Measurements from ENCODE around the gene COX5B. TPM values are rescaled to one million over a fixed set of nuclear protein-coding genes. Genes with fewer than 3 reads are reported as not detected.

Gene COX5B
- 142 TPM for total RNA-seq

GRCh38 chr2:97645695-97646629 lies at the start of gene COX5B:
TSS of gene COX5B (plus strand) at chr2:97646062. CDS start at chr2:97646087, 25 bp downstream.

GRCh38 chr2:97663962-97664635 lies 18.2 kb downstream of the COX5B start, which contains the start of gene ACTR1B:
TSS of gene ACTR1B (minus strand) at chr2:97664044. CDS start at chr2:97663890, 154 bp downstream.

GRCh38 chr2:97669448-97669847 lies 23.6 kb downstream of the COX5B start, which contains the start of gene C2orf92:
TSS of gene C2orf92 (plus strand) at chr2:97669713. CDS start at chr2:97669789, 76 bp downstream.

Small RNAs within 50 kb of the gene (small RNA-seq; reads per million reads assigned to genes)
- gene RNU4-8P (ENCODE audit: low replicate concordance), result 0.73 reads per million, percentile 61 among the genes with 10 or more reads in this experiment

Other genes starting within 250 kb of the COX5B start
- 604 TPM for gene ANKRD36B, start 56.2 kb upstream of the COX5B start, total RNA-seq
- 40.7 TPM for gene ACTR1B, start 18.0 kb downstream of the COX5B start, total RNA-seq
- 11.3 TPM for gene C2orf92, start 23.7 kb downstream of the COX5B start, total RNA-seq
- 1.9 TPM for gene ZAP70, start 67.5 kb downstream of the COX5B start, total RNA-seq